WI38 (cell line): ENCODE data around the gene DYNLT2.
"Not testable (repeated sequence)": the region's sequence is repeated elsewhere in the genome, so short reads cannot be mapped to it uniquely, and the experiment has no call there.

Experiments
- H3K4me3 ChIP-seq: 2 replicates; pipeline ENCODE4 v1.5.1; 2011; ENCODE audit warnings: low read depth, mild to moderate bottlenecking, control low read depth, low read length
- CTCF ChIP-seq: IDR thresholded peaks from 2 replicates; pipeline ENCODE4 v1.5.1; 2012; ENCODE audit warnings: low read depth, mild to moderate bottlenecking, control low read depth, low read length

The DYNLT2 gene

GRCh38 chr6:169775321-169775720 lies 23.9 kb upstream of the DYNLT2 start:
- no peak for TF ChIP-seq CTCF
- H3K4me3 ChIP-seq = no peak overlapping the region

GRCh38 chr6:169774347-169774746 lies 23.0 kb upstream of the DYNLT2 start:
- no peak overlapping the region for H3K4me3 ChIP-seq
- no peak for TF ChIP-seq CTCF

- TF ChIP-seq CTCF = no peak
- no peak overlapping the region for H3K4me3 ChIP-seq
Observed at GRCh38 chr6:169766921-169767736, 15.8 kb upstream of the DYNLT2 start.

GRCh38 chr6:169766232-169766631 lies 14.9 kb upstream of the DYNLT2 start:
- TF ChIP-seq CTCF = no peak
- H3K4me3 ChIP-seq = no peak overlapping the region

GRCh38 chr6:169765789-169766188 lies 14.4 kb upstream of the DYNLT2 start:
- H3K4me3 ChIP-seq = not testable (repeated sequence)

GRCh38 chr6:169763881-169764280 lies 12.5 kb upstream of the DYNLT2 start:
- H3K4me3 ChIP-seq = no peak overlapping the region
- no peak for TF ChIP-seq CTCF

- no peak overlapping the region for H3K4me3 ChIP-seq
Observed at GRCh38 chr6:169763308-169763707, 11.9 kb upstream of the DYNLT2 start.

More at GRCh38 chr6:169763308-169763707, 11.9 kb upstream of the DYNLT2 start:
- no peak for TF ChIP-seq CTCF
